Lung (tissue), 12 donors: ENCODE results near the gene PLA2G2D. TPM values are rescaled to one million over a fixed set of nuclear protein-coding genes. Genes with fewer than 3 reads are reported as not detected.

Experiments used
- ATAC-seq: fragments of 200-7000 bp; cut with Tn5 transposase; one replicate; pipeline ENCODE4 v1.9.1; 2020; ENCODE audit warnings: moderate number of reproducible peaks; ENCODE audit not compliant: insufficient read depth, low FRiP score
- DNase-seq, 3 donors: peaks; one replicate each; pipeline ENCODE4 v3.0.0-alpha.2; 2013 to 2017
- H3K27ac ChIP-seq, 2 donors: one replicate each; pipeline ENCODE4 v1.5.1; 2013; ENCODE audit warnings: mild to moderate bottlenecking in 2 of 2, moderate library complexity in 2 of 2, control low read depth in 1 of 2, inconsistent platforms in 1 of 2, low read depth in 1 of 2, low read length in 1 of 2
- H3K27me3 ChIP-seq, 3 donors: one replicate each; pipeline ENCODE4 v1.5.1; 2013; ENCODE audit warnings: low read length in 2 of 3; ENCODE audit not compliant: control insufficient read depth in 3 of 3, insufficient read depth in 3 of 3
- H3K36me3 ChIP-seq, 4 donors: one replicate each; pipeline ENCODE4 v1.5.1; 2013; ENCODE audit warnings: low read length in 4 of 4, mild to moderate bottlenecking in 1 of 4, moderate library complexity in 1 of 4; ENCODE audit not compliant: control insufficient read depth in 4 of 4, insufficient read depth in 4 of 4
- H3K4me1 ChIP-seq, 5 donors: one replicate each; pipeline ENCODE4 v1.5.1; 2013; ENCODE audit warnings: low read length in 5 of 5, mild to moderate bottlenecking in 2 of 5, moderate library complexity in 1 of 5; ENCODE audit not compliant: control insufficient read depth in 5 of 5, insufficient read depth in 5 of 5
- H3K4me3 ChIP-seq: one replicate; pipeline ENCODE4 v1.5.1; 2013; ENCODE audit warnings: mild to moderate bottlenecking, control low read depth, moderate library complexity
- H3K9ac ChIP-seq, 2 donors: one replicate each; pipeline ENCODE4 v1.5.1; 2013; ENCODE audit warnings: low read length in 2 of 2, control low read depth in 1 of 2; ENCODE audit not compliant: insufficient read depth in 1 of 2
- H3K9me3 ChIP-seq, 4 donors: one replicate each; pipeline ENCODE4 v1.5.1; 2013; ENCODE audit warnings: low read length in 3 of 4, mild to moderate bottlenecking in 1 of 4, moderate library complexity in 1 of 4; ENCODE audit not compliant: control insufficient read depth in 4 of 4, insufficient read depth in 3 of 4
- CTCF ChIP-seq: IDR thresholded peaks from 2 replicates; pipeline ENCODE4 v1.5.1; 2012; ENCODE audit warnings: mild to moderate bottlenecking; ENCODE audit errors: control extremely low read depth, extremely low read depth
- WGBS, 2 donors: extraction: QIAGEN DNeasy Blood & Tissue Kit; methylation state at CpG; one replicate each; pipeline ENCODE4 v1.1.7; 2013; 5-methylcytosine and 5-hydroxymethylcytosine counted together
- polyA plus RNA-seq, 2 donors: library from polyadenylated mRNA; stranded (reverse); fragments of 200-250 nt; gene quantifications; one replicate each; pipeline ENCODE4 v1.2.1, GENCODE V29; 2013
- total RNA-seq, 2 donors: library from RNA; depleted of rRNA in 1 of 2; stranded (reverse); fragments of >200 nt in 1 of 2; gene quantifications; one replicate each; pipeline ENCODE4 v1.2.1, GENCODE V29; 2014 to 2021
- donor health status: control.
- donor health status: control.
- donor health status: Bipolar disorder and iron deficiency.
- donor health status: healthy.
- donor health status: DM: yes; HTN: yes; CAD: no.

The PLA2G2D gene
- total and polyA plus RNA-seq, 4 donors, result 0.06 to 0.57 (median 0.06) TPM; not detected in 1

DNA sequence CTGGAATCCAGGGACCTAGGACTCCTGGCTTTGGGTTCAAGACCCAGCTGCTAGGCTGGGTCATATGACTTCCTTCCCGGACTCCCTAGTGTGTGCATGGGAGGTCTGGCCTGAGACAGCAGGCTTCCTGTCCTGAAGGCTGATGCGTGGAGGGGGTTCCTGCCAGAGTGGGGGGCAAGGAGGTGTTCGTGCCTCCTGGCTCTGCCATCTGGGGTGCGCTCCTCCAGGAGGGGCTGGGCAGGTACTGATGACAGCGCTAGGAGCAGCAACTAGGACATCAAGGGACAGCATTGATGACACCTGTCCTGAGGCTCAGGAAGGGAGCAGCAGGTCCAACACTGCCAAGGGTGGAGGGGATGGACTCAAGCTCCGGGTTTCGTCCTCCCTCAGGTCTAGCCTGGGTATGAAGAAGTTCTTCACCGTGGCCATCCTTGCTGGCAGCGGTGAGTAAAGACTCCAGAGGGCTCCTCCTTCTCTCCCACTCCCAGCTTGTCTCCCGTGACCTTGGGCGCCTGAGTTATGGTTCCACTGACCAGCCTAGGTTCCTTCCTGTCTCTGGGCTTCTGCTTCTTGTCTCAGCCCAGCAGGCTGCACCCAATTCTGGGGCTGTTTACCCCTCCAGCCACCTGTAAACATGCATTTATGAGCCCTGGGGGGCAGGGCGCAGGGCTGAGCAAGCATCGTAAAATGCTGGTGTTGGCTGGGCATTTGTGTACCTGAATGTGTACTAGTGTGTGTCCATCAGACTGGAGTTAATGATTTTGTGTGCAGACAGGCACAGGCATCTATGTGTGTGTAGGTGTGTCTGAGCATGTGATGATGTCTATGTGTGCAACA is 20.7 kb upstream of the PLA2G2D start:
- WGBS, 2 donors, result 83% methylated on average over 13 of the region's 13 CpGs
- H3K4me3 ChIP-seq, result no peak overlapping the region
- ATAC-seq (no peak), DNase-seq (no peak)
- no peaks in the 10 kb centered on the region for H3K27me3 ChIP-seq
- no peak for TF ChIP-seq CTCF
- H3K9me3 ChIP-seq, result no peaks in the 10 kb centered on the region
- no peaks in the 10 kb centered on the region for H3K36me3 ChIP-seq
- peaks cover 0 to 10% (median 0%) of the 10 kb centered on the region in 5 donors for H3K4me1 ChIP-seq
- no peak overlapping the region for H3K27ac ChIP-seq
- no peak overlapping the region for H3K9ac ChIP-seq

DNA sequence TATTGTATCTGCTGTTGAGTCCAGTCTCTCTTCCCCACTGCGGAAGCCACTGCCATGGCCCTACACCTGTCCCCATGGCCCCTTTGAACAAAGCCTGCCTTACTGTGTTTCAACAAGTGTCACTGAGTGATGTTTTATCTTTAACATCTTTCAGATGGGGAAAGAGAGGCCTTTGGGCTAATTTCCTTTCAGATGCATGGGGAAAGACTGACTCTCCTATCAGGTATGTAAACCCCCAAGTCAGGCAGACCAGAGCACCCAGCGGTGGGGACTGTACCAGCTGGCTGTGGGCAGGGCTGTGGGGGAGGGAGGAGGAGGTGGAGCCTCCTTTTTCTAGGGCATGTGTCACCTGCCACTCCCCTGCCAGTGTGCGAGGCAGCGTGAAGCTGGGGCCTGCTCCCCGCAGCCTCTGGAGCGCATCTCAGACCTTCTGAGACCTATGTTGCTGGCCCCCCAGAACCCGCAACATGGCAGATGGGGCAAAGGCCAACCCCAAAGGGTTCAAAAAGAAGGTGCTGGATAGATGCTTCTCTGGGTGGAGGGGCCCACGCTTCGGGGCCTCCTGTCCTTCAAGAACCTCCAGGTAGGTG is 19.7 kb upstream of the PLA2G2D start, which contains the start of gene PLA2G2F:
Gene PLA2G2F, plus strand, starts transcription at position 363 of the 590 bp plus-strand sequence. Its CDS starts 105 bp downstream, at position 468.
- TF ChIP-seq CTCF, result no peak
- DNase-seq (no peak), ATAC-seq (no peak)
- Histone ChIP-seq H3K36me3 (no peaks in the 10 kb centered on the region), H3K27me3 (no peaks in the 10 kb centered on the region), H3K27ac (no peak within 1 kb of the TSS), H3K9me3 (no peaks in the 10 kb centered on the region), H3K4me3 (no peak within 1 kb of the TSS), H3K4me1 (peaks cover 0 to 10% (median 0%) of the 10 kb centered on the region in 5 donors), H3K9ac (no peak within 1 kb of the TSS)
- 90 to 95% methylated on average over 9 of the region's 9 CpGs for WGBS, 2 donors

GRCh38 chr1:20138346-20138745 is 19.0 kb upstream of the PLA2G2D start:
- DNase-seq (no peak), ATAC-seq (no peak)
- Histone ChIP-seq H3K4me3 (no peak overlapping the region), H3K27ac (no peak overlapping the region), H3K27me3 (no peaks in the 10 kb centered on the region), H3K9me3 (no peaks in the 10 kb centered on the region), H3K36me3 (no peaks in the 10 kb centered on the region), H3K9ac (no peak overlapping the region), H3K4me1 (peaks cover 0 to 10% (median 0%) of the 10 kb centered on the region in 5 donors)
- WGBS, 2 donors, result 92 to 94% methylated on average over 6 of the region's 6 CpGs
- no peak for TF ChIP-seq CTCF
